Esophagus (tissue), 2 donors: ENCODE measurements around the gene ATP2B2. TPM values are rescaled to one million over a fixed set of nuclear protein-coding genes. Genes with fewer than 3 reads are reported as not detected.

Experiments
- H3K27ac ChIP-seq, 2 donors: one replicate each; pipeline ENCODE4 v1.5.1; 2013; ENCODE audit warnings: low read depth in 2 of 2, mild to moderate bottlenecking in 2 of 2, inconsistent platforms in 1 of 2, low read length in 1 of 2, moderate library complexity in 1 of 2
- H3K27me3 ChIP-seq, 2 donors: one replicate each; pipeline ENCODE4 v1.6.1; 2013; ENCODE audit warnings: low read length in 2 of 2, control low read depth in 1 of 2, mild to moderate bottlenecking in 1 of 2; ENCODE audit not compliant: insufficient read depth in 2 of 2, control insufficient read depth in 1 of 2
- H3K36me3 ChIP-seq, 2 donors: one replicate each; pipeline ENCODE4 v1.6.1; 2013; ENCODE audit warnings: low read length in 1 of 2; ENCODE audit not compliant: control insufficient read depth in 2 of 2, insufficient read depth in 2 of 2
- H3K4me1 ChIP-seq, 2 donors: one replicate each; pipeline ENCODE4 v1.6.1; 2013; ENCODE audit warnings: low read length in 1 of 2; ENCODE audit not compliant: control insufficient read depth in 2 of 2, insufficient read depth in 2 of 2
- H3K4me3 ChIP-seq, 2 donors: one replicate each; pipeline ENCODE4 v1.5.1; 2013; ENCODE audit warnings: low read length in 2 of 2, mild to moderate bottlenecking in 2 of 2, low read depth in 1 of 2, moderate library complexity in 1 of 2
- H3K9me3 ChIP-seq, 2 donors: one replicate each; pipeline ENCODE4 v1.6.1; 2013; ENCODE audit warnings: mild to moderate bottlenecking in 2 of 2, low read depth in 1 of 2, low read length in 1 of 2, moderate library complexity in 1 of 2; ENCODE audit not compliant: control insufficient read depth in 2 of 2, insufficient read depth in 1 of 2
- WGBS, 2 donors: extraction: QIAGEN DNeasy Blood & Tissue Kit; methylation state at CpG; one replicate each; pipeline ENCODE4 v1.1.7; 2013; 5-methylcytosine and 5-hydroxymethylcytosine counted together
- polyA plus RNA-seq, 2 donors: library from polyadenylated mRNA; stranded (reverse); fragments of 200-250 nt; gene quantifications; one replicate each; pipeline ENCODE4 v1.2.3, GENCODE V29; 2013
- donor health status: healthy with polysubstance abuse.
- donor health status: Bipolar disorder and iron deficiency.

ATP2B2 gene
- polyA plus RNA-seq, 2 donors = 0.06 to 0.08 TPM

DNA sequence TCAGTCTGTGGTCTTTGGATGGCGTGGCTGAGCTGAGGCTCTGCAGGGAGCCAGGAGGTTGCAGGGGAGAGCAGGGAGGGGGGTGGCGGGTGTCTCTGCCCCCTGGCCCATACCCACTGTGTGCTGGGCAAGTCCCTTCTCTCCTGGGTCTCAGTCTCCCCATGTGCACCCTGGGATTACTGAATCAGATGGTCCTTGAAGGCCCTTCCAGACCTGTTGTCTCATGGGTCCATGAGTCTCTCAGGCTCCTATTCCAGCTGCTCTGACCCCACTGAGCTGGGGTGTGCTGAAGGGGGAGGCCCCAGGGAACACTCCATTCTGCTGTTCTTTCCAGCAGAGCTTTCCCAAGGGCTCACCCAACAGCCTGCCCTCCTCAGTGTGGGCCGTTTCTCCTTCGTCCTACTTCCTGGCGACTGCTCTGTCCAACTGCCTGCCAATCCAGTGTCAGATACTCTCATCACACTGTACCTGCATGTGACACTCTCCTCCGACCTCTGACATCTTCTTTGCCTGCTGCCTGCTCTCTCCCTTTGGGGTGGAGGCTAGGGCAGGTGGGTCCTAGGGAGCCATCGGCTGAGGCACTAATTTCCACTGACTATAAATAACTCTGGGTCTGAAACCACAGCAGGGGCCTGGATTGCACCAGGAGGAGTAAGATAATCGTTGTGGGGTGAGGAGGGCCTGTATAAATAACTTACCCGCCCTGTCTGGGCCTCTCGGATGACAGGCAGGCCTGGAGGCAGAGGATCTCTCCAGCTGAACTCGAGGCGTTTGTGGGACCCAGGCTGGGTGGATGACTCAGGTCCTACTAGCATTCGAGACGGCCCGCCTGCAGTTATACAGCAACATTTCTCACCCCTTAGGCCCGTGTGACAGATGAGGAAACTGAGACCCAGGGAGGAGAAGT lies 67.1 kb downstream of the ATP2B2 start:
- Histone ChIP-seq H3K4me1 (no peaks in the 10 kb centered on the region), H3K4me3 (no peak overlapping the region), H3K36me3 (no peaks in the 10 kb centered on the region), H3K9me3 (no peaks in the 10 kb centered on the region), H3K27ac (no peak overlapping the region), H3K27me3 (no peaks in the 10 kb centered on the region)
- WGBS, 2 donors = 66 to 72% methylated on average over 16 of the region's 16 CpGs

DNA sequence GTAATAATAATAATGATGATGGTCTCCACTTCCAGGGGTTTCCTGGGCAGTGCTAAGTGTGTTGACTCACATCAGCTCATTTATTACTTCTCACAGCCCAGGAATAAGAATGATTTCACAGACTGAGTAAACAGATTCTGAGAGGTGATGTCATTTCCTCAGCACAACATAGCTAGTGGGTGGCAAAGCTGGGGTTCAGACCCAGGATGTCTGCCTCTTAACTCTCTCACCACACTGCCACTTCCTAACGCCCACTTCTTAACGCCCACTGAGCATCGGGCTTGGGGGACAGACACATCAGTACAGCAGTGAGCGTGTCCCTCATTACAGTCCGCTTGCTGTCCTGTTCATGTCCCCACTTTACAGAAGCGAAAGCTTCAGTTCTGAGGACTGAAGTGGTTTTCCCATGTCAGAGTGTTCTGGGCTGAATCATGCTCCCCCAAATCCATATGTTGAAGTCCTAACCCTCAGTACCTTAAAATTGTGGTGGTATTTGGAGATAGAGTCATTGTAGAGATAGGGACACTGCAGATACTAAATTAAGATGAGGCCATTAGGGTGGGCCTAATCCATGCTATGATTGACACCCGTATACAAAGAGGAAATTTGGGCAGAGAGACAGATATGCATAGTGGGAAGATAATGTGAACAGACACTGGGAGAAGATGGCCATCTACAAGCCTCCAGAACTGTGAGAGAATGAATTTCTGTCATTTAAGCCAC lies 68.0 kb downstream of the ATP2B2 start:
- H3K9me3 ChIP-seq = no peaks in the 10 kb centered on the region
- H3K4me3 ChIP-seq = no peak overlapping the region
- H3K27me3 ChIP-seq = no peaks in the 10 kb centered on the region
- H3K4me1 ChIP-seq = no peaks in the 10 kb centered on the region
- no peaks in the 10 kb centered on the region for H3K36me3 ChIP-seq
- no peak overlapping the region for H3K27ac ChIP-seq
- WGBS, 2 donors = 69 to 74% methylated on average over 7 of the region's 7 CpGs

DNA sequence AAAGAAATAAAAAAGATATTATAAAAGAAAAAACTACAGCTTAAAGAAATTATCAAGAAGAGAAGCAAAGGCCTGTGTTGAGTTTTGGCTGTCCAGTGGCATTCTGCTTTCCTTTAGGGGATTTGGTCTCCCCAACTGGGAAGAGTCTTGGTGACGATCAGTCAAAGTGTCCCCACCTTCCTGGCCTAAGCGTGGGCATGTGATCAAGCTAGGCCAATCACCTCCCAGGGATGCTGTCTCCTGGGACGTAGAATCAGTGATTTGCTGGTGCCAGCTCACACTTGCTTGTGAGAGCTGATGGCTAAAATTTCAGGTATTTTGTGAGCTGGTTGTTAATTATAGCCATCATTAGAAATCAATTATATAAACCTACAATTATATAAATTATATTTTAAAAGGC lies 69.5 kb downstream of the ATP2B2 start:
- no peaks in the 10 kb centered on the region for H3K9me3 ChIP-seq
- no peaks in the 10 kb centered on the region for H3K36me3 ChIP-seq
- H3K4me1 ChIP-seq = no peaks in the 10 kb centered on the region
- H3K27ac ChIP-seq = no peak overlapping the region
- H3K4me3 ChIP-seq = no peak overlapping the region
- WGBS, 2 donors = 88 to 90% methylated on average over 3 of the region's 3 CpGs
- no peaks in the 10 kb centered on the region for H3K27me3 ChIP-seq

DNA sequence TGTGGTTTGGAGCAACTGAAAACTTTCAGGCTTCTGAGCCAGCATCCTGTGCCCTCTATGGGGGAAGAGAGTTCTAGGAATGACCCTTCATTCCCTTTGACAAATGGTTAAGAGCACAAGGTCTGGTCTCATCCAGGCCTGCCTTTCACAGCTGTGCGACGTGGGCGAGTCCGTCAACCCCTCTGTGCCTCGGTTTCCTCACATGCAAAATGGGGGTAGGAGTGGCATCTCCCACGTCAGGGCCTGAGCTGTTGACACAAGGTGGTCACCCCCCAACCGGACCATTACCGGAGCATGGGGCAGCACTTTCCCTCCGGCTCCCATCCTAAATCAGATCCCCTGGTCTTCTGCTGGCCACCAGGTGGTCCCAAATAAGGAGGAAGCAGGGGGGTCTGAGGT lies 70.4 kb downstream of the ATP2B2 start:
- no peaks in the 10 kb centered on the region for H3K36me3 ChIP-seq
- 85 to 87% methylated on average over 9 of the region's 9 CpGs for WGBS, 2 donors

DNA sequence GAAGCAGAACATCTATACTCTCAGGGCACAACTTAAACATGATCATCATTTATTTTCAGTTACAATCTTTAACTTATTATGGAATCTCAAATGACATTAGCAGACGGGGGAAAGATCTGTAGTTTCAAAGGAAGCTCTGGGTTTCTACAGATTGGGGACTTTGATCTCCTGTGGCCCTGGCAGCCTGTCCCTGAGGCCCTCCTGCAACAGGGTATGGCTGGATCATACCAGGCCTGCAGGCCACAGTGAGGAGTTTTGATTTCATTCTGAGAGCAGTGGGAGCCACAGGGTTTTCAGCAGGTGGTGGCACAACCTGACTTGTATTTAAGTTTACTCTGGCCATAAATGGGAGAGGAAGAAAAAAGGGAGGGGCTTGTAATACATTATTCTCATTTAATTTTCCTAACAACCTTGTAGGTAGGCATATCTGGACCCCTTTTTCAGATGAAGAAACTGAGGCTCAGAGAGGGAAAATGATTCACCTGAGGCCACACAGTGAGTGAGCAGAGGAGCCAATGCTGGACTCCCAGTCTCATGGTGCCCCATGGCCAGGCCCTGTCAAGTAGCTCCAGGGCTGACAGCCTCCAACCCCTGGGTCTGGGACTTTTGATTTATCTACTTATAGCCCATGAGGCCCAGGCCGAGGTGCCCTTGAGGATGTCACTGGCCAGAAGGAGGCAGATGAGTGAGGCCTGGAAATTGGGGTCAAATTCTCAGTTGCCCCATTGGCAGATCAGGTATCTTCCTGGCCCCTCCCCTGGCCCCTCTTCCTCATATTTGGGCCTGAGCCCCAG lies 71.0 kb downstream of the ATP2B2 start:
- H3K36me3 ChIP-seq = no peaks in the 10 kb centered on the region
- no peaks in the 10 kb centered on the region for H3K27me3 ChIP-seq

More for the DNA sequence above, 70.4 kb downstream of the ATP2B2 start:
- no peak overlapping the region for H3K27ac ChIP-seq
- no peak overlapping the region for H3K4me3 ChIP-seq
- H3K4me1 ChIP-seq = no peaks in the 10 kb centered on the region
- H3K9me3 ChIP-seq = no peaks in the 10 kb centered on the region
- H3K27me3 ChIP-seq = no peaks in the 10 kb centered on the region

DNA sequence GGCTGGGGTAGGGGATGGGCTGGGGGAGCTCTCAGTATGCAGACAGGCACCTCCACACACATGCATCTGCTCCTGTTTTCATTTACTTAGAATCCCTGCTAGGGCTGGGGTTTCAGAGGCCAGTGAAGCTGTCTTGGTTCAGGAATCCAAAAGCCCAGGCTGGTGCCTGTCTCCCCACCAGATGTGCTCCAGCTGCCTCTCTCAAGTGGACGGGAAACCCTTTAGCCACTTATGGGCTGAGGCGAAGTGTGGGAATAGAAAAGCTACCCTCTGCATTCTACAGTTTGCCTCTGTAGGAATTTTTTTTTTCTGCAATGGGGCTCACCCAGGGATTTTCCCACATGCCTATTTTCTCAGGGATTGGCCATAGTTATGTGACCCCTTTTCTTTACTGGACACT lies 72.5 kb downstream of the ATP2B2 start:
- no peak overlapping the region for H3K27ac ChIP-seq
- no peaks in the 10 kb centered on the region for H3K9me3 ChIP-seq
- 55 to 75% methylated on average over 2 of the region's 2 CpGs for WGBS, 2 donors
- H3K4me3 ChIP-seq = no peak overlapping the region
- no peaks in the 10 kb centered on the region for H3K36me3 ChIP-seq
- H3K4me1 ChIP-seq = no peaks in the 10 kb centered on the region
- H3K27me3 ChIP-seq = no peaks in the 10 kb centered on the region

More for the DNA sequence above, 71.0 kb downstream of the ATP2B2 start:
- WGBS, 2 donors = 78 to 80% methylated on average over 2 of the region's 2 CpGs
- Histone ChIP-seq H3K27ac (no peak overlapping the region), H3K4me3 (no peak overlapping the region), H3K4me1 (no peaks in the 10 kb centered on the region), H3K9me3 (no peaks in the 10 kb centered on the region)

DNA sequence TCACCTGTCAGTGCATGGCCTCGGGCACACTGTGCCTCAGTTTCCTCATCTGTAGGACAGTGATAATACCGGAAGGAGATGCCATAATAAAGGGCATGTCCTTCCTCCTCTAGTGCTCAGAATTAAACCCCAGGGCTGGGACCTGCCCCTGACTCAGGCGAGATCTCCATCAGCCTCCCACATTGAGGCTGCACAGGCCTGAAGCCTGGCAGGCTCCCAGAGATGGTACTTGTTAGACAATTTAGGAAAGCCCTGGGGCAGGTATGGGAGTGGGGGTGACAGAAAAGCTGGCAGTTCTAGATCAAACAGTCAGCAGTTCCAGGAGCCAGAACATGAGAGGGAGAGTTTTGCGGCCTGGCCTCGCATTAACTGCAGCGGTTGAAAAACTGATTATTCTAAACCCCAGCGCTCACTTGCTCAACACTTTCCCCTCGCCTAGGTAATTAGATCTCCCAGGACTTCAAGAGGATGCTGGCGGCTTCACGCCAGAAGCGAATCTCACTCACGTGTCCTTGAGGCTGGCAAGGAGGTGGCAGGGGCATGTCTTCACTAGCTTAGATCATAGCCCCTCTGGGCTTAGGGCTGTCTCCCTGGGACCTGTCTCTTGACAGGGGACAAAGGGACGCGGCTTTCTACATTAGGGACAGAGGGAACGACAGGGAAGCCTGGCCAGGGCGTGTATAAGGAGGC lies 73.1 kb downstream of the ATP2B2 start:
- H3K27ac ChIP-seq = no peak overlapping the region
- no peaks in the 10 kb centered on the region for H3K27me3 ChIP-seq
- H3K4me3 ChIP-seq = no peak overlapping the region
- 59 to 65% methylated on average over 16 of the region's 16 CpGs for WGBS, 2 donors
- no peaks in the 10 kb centered on the region for H3K36me3 ChIP-seq
- no peaks in the 10 kb centered on the region for H3K9me3 ChIP-seq
- H3K4me1 ChIP-seq = no peaks in the 10 kb centered on the region

DNA sequence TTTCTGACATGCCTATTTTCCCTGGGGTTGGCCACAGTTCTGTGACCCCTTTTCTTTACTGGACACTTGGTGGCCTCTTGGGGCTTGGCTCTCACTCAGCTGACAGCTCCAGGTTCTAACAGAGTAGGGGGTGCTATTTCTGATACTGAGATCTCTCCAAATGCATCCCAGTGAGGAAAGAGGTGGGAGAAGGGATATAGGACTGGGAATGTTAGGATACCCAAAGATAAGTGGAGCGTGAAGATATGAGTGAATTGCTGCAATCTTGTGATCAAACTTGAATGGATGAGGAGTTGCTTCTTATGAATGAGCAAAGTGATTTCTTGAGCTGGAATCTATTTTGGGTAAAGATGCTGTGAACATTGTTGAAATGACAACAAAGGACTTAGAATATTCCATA lies 74.6 kb downstream of the ATP2B2 start:
- Histone ChIP-seq H3K4me3 (no peak overlapping the region), H3K27ac (no peak overlapping the region), H3K4me1 (no peaks in the 10 kb centered on the region), H3K27me3 (no peaks in the 10 kb centered on the region), H3K36me3 (no peaks in the 10 kb centered on the region), H3K9me3 (no peaks in the 10 kb centered on the region)
- 89 to 95% methylated on average over 1 of the region's 1 CpG for WGBS, 2 donors
